Stimulated activated CD8-positive, alpha-beta memory T cell treated with anti-CD3 and anti-CD28 coated beads, Interleukin-7, amount 100 ng/mL, for 24 hours (primary cell): ENCODE results near the gene GLT6D1.

ENCODE experiments used
- DNase-seq: peaks from one replicate; pipeline ENCODE4 v3.0.0-alpha.2; 2020; ENCODE audit warnings: low read depth

GLT6D1 gene

GRCh38 chr9:135608294-135608998, 30.9 kb downstream of the GLT6D1 start:
- no peak for DNase-seq

- DNase-seq = no peak
Measured at GRCh38 chr9:135607401-135608293, 31.7 kb downstream of the GLT6D1 start.

DNA sequence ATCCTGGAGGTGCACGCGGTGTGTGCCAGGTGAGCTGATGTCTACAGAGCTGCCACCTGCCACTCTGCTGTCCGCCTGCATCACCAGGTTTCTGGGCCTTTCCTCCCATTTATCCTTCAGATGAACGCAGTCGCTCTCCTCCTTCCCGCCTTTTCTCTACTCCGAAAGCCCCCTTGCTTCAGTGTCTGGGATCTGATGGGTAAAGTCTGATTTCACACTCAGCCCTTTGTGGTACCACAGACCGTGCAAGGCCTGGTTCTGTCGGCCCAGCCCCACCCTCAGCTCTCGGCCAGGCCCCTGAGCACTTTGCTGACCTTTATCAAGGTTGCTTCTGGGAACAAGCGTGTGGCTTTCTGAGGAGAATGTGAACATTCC, 32.5 kb downstream of the GLT6D1 start:
- no peak for DNase-seq

GRCh38 chr9:135605238-135605781, 34.0 kb downstream of the GLT6D1 start:
- DNase-seq = no peak

GRCh38 chr9:135604437-135605237, 34.7 kb downstream of the GLT6D1 start:
- DNase-seq = no peak

GRCh38 chr9:135602789-135603481, 36.4 kb downstream of the GLT6D1 start:
- DNase-seq = peak; percentile 39

GRCh38 chr9:135601988-135602387, 37.4 kb downstream of the GLT6D1 start:
- no peak for DNase-seq

DNA sequence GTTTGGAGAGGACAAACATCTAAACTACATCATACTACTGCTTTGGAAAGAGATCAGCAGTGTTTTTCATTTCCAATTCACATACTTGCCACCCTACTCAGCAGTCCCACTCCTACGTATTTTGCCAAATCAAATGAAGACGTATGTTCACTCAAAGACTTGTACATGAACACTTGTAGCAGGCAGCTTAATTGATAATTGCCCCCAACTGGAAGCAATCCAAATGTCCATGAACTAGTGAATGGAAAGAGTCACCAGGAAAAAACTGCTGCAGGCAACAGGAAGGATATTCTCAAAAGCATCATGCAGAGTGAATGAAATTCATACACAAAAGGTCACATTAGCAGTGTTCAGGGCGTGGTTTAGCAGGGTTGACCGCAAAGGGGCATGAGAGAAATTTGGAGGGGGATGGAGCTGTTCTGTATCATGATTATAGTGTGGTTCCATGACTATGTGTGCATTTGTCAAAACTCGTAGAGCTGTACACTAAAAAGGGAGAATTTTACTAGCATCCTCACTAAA, 39.0 kb downstream of the GLT6D1 start:
- no peak for DNase-seq

GRCh38 chr9:135596211-135596610, 43.1 kb downstream of the GLT6D1 start:
- no peak for DNase-seq

DNA sequence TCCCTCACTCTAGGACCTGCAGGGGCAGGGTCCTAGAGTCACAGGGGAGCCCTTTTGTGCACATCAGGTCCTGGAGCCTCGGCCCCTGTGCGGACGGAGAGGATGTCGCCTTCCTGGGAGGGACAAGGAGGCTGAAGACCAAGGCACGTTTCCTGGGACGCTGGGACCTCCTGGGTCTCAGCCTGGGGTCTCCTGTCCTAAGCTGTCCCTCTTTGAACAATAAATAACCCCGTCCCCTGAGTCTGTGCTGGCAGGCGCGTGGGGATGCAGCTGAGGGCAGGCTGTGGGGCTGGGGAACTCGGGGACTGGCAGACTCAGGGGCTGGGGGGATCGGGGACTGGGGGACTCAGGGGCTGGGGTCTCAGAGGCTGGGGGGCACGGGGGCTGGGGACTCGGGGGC, 46.7 kb downstream of the GLT6D1 start:
- no peak for DNase-seq

- DNase-seq = no peak
Measured at GRCh38 chr9:135592331-135592590, 47.1 kb downstream of the GLT6D1 start.

DNA sequence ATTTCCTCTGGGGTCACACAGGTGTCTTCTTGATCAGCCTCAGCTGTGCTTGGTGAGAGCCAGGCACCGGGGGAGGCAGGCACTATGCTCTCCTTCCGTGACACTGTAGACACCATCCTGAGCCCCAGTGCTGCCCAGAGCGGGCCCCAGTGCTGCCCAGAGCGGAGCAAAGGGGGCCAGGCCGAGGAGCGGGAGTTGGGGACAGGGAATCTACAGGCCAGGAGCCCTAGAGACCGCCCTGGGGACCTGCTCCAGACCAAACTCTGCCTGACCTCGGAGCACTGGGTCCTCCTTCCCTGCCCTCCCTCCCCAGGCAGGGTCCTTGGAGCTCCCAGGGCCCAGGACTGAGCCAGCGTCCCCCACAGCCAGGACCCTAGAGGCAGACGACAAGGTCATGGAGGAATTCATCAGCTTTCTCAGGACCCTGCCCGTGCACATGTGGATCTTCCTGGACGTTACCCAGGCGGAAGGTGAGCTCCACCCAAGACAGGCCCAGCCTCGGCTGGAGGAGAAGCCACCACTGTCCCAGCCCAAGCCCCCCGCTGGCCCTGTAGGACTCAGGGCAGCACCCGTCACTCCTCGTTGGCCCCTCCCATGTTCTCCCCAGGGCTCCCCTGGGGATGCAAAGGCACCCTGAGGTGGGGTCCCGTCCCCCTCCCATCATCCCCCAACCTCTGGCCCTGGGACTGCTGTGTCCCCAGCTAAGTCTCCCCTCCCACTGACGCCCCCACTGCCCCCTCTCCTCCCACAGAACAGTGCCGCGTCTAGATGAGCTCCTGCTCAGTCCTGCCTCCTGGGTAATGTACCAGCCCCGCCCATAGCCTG, 47.6 kb downstream of the GLT6D1 start:
- DNase-seq = no peak

- DNase-seq = no peak
Measured at GRCh38 chr9:135590486-135591079, 48.8 kb downstream of the GLT6D1 start.

- DNase-seq = no peak
Measured at GRCh38 chr9:135589596-135590485, 49.5 kb downstream of the GLT6D1 start.

DNA sequence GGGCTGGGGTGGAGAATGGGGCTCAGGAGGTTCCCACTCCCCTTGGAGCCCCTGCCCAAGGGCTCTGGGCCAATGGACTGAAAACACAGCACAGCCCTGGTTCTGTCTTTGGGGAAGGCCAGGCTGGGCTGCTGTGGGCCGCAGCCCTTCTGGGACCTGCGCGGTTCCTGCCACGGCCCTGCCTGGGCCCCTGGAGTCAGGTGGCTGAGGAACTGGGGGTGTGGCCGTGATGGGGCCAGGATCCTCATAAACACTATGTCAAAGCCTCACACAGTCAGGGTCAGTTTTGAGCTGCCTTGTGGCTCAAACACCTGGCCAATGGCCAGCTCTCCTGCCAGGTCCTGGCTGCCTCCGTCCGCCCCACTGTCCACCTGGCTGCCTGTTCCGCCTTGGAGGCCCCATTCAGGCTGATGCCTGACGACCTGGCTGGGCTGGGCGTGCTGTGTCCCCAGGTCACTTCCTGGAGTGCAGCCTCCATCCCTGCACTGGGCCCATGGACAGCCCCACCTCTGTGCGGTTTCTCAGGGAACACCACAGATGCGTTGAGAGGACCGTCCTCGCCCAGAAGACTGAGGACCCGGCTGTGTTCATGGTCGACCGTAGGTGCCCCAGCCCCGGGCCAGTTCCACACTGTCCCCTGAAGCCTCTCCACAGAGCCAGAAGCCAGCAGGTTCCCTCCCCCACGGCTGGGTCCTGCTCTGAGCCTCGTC, 50.3 kb downstream of the GLT6D1 start:
- no peak for DNase-seq

GRCh38 chr9:135588371-135588770, 51.0 kb downstream of the GLT6D1 start:
- DNase-seq = no peak

DNA sequence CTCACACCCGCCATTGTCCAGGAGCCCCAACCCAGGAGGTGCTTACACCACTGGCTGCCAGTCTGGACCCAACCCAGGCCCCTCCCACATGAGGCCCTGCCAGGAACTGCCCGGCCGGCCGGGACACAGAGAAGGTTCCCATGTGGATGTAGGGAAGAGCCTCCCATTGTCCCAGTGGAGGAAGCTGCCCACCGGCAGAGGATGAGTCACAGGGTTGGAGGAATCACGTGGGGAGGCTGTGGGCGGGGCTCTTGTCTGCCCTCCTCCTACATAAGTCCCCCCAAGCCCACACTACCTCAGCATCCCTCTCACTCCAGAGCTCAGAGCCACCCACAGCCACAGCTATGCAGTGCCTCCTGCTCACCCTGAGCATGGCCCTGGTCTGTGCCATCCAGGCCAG, 51.7 kb downstream of the GLT6D1 start:
- no peak for DNase-seq

GRCh38 chr9:135586601-135587109, 52.7 kb downstream of the GLT6D1 start:
- DNase-seq = no peak

DNA sequence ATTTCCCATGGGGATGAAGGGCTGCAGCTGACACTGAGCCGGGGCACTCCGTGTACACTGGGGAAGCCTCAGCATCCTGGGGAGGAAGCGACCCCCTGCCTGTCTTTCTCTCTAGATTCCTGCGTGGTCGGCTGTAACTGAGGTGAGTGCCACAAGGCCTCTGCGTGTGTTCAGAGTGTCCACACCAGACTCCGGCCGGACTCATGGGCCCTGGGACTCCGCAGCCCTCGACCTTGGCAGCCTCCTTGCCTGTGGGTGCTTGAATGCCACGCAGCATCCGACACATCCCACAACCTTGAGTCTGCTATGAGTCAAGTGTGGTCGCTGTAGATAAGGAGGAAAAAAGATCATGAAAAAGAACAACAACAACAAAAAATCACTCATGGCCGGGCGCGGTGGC, 54.4 kb downstream of the GLT6D1 start:
- no peak for DNase-seq
